Activated T-helper 1 cell treated with Interleukin-2 at 50 U/mL for 16 hours (primary cell): ENCODE measurements around the gene TMX3.

ENCODE experiments used
- DNase-seq: peaks from one replicate; pipeline ENCODE4 v3.0.0-alpha.2; 2020; ENCODE audit warnings: low read depth

Gene TMX3

DNA sequence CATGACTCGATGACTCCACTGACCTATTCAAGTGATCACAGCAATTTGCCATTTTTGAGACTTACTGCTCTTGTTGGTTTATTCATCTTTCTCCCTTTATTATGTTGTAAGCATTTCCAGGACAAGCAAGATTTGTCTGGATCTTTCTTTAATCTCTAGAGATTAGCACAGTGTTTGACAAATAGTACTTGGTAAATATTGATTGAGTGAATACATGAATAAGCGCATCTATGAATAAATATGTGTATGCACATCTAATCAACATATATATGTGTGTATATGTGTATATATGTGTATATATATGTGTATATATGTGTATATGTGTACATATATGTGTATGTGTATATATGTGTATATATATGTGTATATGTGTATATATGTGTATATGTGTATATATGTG lies 7.3 kb downstream of the TMX3 start:
- no peak for DNase-seq

- DNase-seq: no peak
Measured at GRCh38 chr18:68705119-68705518, 9.8 kb downstream of the TMX3 start.

- DNase-seq: no peak
Measured at GRCh38 chr18:68703326-68703725, 11.6 kb downstream of the TMX3 start.

- no peak for DNase-seq
Measured at GRCh38 chr18:68701353-68701752, 13.6 kb downstream of the TMX3 start.

DNA sequence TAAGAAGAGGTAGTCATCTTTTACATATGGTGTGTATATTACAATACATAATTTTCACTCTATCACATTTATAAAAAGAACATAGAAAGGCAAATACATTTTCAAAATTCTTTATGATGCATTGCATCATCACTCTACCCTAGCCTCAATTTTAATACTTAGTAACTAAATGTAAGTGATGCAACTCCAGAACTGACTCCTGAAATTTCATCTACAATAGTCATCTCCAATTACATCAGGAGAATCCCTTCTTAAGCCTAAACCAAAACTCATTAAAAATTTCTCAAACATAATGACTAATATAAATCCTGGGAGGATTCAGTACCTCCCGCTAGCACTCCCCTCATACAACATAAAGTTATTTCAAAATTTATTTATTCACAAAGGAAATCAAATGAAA lies 15.9 kb downstream of the TMX3 start:
- DNase-seq: no peak

DNA sequence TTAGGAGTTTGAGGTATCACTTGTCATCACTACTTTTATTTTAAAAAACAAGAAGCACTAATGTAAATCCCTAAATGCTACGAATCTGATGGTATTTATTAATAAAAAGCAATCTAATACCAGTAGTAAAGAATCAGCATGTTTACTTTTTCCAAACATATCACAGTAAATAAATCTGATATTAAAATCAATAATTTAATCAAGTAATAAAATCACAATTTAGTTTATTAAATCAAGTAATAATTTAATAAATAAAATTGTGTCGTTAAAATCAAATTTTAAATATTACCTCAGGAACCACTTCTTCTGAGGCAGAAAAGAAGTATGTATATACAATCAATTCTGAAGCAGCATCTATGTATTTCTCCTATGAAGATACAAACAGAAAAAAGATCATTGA lies 18.0 kb downstream of the TMX3 start:
- DNase-seq: no peak

DNA sequence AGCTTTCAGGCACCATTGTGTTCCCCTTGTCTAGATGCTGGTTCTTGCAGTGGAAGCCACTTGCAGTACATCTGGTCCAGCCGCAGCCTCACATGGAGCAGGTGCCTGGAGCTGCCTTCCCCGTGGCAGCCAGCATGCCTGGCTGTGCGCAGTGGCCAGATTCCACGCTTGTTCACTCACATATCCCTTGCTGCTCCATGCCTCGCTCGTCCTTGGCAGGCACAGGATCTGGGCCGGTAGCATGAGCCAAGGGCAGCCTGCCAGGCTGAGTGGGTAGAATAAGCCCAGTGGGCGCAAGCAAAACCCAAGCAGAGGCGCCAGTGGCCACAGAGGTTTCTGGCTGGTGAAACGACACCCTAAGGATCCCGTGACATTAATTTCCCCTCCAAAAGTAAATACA lies 20.6 kb downstream of the TMX3 start:
- DNase-seq: no peak

DNA sequence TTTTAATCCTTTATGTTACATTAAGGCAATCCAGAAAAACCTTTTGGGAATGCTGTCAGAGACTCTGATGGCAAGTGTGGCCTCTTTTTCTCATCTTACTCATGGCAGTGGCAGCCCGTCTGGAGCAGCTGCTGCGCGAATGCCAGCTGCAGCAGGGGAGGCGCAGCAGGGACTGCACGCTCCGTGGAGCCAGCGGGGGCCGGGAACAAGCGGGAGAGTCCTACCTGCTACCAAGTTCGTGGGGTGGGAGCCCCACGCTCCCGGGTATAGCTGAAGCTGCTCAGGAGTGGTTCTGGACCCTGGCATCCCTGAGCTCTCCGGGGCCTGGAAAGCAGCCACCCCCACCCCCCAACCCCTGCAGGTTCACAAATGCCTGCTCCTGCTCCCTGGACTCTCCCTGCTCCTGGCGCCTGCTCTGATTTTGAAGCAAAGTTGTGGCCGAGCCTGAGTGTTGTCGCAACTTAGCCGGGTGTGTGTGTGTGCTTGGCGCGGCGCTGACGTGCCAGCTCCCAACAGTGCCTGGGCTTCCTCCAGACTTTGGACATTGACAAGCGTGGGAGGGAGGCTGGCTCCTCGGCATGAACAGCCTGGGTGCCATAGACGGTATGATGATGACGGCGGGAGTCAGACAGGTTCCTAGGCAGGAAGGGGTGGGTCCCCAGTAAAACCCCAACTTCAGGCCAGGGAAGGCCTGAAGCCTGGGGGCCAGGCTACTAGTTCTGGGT lies 21.7 kb downstream of the TMX3 start:
- no peak for DNase-seq

- no peak for DNase-seq
Measured at GRCh38 chr18:68679528-68679927, 35.4 kb downstream of the TMX3 start.

DNA sequence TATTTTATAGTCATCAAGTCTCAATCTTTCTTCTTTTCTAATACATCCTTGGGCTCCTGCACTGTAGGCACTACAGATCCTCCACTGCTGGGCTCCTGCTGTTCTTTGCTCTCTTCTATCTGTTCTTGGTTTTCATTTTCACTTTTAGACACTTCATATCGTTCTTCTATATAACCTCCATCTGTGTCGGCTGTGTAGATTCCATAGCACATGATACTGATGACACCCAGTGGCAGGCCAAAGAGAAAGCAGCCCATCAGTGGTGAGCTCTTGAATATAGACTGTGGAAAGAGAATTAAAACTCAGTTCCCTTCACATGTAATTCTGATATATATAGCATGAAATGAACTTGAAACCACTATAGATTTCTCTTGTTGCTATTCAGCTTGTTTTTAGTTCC lies 38.0 kb downstream of the TMX3 start:
- DNase-seq: no peak

DNA sequence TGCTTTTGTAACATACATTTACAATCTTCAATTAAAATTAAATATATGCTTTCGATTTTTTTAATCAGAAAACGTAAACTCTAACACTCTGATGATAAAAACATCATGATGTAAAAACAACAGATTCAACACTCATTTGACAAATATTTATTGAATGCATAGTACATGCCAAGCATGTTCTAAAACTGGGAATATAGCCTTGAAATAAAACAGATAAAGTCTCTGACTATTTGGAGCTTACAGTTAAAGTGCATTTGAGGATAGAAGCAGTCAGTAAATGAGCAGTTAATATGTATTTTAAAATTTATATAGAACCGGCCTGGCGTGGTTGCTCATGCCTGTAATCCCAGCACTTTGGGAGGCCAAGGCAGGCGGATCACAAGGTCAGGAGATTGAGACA lies 47.8 kb downstream of the TMX3 start:
- DNase-seq: no peak

DNA sequence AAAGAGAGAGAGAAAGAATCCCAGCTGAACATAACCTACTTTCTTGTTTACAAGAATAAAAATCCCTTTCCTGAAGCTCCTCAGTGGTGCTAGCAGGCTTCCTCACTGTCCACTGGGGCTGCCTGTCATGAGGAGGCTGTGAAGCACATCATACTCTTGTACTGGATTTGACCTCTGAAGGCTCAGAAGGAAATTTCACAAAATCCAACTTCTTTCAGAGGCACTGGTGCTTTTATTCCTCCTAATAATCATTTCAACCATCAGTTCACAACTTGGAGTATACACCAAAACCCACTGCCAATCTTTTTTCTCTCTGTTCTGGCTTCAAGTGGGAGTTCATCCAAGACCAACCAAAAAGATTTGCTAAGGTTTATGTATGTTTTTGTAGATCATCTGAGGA lies 48.5 kb downstream of the TMX3 start:
- DNase-seq: no peak

DNA sequence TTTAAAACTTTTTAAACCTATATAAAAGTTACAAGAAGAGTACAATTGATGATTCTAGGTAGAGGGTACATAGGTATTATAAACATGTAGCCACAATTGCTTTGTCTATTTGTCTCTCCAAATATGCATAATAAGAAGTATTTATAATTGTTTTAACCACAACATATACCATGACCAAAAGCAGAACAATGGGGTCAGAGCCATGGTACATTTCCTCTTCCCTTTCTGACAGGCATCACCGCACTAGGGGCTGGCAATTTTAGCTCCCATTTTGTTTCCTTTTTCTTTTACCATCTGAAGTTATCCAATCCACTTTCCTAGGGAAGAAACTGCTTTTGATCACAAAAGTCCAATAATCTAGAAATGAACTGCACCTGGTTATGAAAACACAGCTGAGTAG lies 49.3 kb downstream of the TMX3 start:
- no peak for DNase-seq

- no peak for DNase-seq
Measured at GRCh38 chr18:68662754-68663153, 52.2 kb downstream of the TMX3 start.

DNA sequence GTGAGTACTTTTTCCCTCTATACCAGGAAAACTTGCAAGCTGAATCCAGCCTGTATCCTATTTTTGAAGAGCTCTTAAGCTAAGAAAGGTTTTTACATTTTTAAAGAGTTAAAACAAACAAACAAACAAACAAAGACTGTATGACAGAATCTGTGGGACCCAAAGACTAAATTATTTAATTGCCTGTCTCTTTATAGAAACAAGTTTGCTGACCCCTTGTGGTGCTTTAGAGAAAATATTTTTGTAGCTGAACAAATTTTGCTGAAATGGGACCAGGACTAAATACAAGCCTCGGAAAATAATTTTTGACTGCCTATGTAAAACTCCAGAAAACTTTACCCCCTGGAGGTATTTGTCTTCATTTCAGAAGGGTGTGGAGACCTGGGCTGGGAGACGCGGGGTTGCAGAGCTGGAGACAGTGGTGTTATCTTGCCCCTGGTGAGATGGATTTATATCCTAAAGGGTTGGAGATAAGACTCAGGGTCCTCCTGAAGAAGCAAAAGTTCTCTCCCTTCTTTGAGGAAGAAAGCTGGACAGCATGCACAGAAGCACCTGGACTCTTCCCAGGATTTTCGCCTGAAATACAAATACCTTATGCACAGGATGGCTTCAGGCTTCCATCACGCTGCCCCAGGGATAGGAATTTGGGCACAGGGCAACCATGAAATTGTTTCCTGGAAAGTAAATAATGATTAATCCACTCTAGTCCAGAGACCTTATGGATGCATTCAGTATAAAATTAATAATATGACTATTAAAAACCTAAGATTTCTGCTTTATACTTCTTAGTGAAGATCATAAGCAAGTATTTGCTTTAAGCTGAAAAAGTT lies 54.3 kb downstream of the TMX3 start:
- no peak for DNase-seq

DNA sequence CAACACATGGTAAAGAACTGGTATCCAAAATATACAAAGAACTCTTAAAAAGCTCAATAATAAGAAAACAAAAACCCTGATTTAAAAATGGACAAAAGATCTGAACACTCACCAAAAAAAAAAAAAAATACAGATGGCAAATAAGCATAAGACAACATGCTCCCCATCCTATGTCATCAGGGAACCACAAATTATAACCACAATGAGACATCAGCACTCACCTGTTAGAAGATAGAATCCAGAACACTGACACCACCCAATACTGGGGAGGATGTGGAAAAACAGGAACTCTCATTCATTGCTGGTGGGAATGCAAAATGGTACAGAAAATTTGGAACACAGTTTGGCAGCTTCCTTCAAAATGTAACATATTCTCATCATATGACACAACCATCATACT lies 66.7 kb downstream of the TMX3 start:
- no peak for DNase-seq

DNA sequence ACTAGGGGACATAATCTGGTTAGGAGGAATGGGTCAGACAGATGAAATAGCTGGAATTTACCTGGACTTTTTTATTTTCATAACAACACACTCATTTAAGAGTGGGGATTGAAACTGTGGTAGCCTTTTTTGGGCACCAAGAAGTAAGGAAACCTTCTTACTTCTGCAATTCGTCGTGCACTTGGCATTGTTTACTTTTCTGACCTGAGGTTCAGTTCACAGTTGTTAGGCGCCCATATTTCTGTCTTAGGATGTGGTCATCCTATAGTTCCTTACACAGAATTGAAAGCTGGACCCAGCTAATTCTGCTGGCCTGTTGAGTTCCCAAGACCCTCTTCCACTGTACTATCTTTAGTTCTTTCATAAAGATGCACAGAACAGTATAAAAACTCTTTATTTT lies 72.9 kb downstream of the TMX3 start:
- no peak for DNase-seq

DNA sequence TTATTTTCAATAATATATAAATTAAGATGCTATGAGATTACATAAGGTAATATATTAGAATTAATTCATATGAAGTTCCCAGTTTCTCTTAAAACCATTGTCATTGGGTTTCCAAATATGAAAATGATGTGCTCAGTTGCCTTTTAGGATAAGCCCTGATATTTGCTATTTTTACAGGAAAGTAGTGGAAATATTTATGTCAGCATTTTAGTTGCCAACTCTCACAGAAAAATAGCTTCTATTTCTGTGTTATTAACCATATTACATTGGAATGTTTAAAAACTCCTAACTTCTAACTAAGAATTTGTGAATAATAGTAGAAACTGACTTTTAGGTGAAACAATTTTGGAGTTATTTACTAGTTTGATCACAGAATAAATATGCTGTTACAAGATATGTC lies 74.0 kb downstream of the TMX3 start:
- no peak for DNase-seq

DNA sequence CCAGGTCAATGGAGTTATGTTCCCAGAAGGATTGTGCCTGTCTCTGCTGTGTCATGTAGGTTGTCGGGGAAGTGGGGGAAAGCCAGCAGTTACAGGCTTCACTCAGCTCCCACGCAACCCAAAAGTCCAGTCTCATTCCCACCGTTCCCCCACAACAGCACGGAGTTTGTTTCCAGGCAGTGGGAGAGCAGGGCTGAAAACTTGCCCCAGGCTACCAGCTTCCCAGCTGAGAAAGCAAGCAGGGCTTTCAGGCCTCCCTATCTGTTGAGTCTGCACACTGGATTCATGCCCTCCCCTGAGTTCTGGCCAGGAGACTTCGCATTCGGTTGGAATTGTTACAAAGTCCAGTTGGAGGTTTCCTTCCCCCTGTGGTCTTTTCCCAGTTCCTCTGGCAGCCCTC lies 76.3 kb downstream of the TMX3 start:
- DNase-seq: no peak

- no peak for DNase-seq
Measured at GRCh38 chr18:68627812-68628211, 87.1 kb downstream of the TMX3 start.
